ENCODE results near the gene SIAE.

DNA sequence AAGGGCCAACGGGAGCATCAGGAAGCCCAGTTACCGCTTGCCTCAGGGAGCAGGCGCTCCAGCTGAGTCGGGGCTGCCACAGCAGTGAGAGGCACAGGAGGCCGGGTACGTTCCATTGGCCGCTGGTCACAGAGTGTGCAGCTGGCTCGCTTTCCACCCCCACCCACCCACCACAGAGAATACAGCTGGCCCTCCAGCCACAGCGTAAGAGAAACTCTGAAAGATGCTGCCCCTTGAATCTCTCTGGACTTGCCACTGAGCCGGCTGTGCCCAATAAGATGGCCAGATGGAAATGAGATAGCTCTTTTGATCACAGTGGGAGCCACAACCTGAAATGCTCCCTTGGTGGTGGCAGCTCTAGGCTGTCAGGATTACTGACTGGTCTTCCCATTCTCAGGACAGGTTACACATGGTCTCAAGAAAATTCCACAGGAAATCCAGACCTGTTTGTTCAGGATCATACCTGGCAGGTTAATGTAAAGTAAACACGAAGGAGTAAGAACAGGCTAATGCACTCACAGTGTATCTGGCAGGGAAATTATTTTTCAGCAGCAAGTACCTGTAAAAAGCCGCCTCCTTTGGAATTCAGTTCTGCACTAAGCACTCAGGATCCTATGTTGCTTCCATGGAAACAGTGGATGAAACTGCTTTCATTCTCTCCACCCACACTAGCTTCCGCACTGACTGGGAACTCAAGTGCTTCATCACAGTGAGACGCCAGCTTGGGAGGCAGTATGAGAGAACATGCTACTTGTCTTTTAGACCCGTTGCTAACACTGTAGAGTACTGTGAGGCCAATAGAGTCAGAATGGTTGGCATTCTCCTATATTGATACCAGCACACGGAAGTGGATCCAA is 16.5 kb downstream of the SIAE start:
- TF ChIP-seq, protein P1, sequence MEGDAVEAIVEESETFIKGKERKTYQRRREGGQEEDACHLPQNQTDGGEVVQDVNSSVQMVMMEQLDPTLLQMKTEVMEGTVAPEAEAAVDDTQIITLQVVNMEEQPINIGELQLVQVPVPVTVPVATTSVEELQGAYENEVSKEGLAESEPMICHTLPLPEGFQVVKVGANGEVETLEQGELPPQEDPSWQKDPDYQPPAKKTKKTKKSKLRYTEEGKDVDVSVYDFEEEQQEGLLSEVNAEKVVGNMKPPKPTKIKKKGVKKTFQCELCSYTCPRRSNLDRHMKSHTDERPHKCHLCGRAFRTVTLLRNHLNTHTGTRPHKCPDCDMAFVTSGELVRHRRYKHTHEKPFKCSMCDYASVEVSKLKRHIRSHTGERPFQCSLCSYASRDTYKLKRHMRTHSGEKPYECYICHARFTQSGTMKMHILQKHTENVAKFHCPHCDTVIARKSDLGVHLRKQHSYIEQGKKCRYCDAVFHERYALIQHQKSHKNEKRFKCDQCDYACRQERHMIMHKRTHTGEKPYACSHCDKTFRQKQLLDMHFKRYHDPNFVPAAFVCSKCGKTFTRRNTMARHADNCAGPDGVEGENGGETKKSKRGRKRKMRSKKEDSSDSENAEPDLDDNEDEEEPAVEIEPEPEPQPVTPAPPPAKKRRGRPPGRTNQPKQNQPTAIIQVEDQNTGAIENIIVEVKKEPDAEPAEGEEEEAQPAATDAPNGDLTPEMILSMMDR (conservative IDR thresholded peaks at IDR 0.05; ENCODE audit: low read depth, low read length), result no peak
- TF ChIP-seq EZH2 (IDR thresholded peaks at IDR 0.05; ENCODE audit: borderline replicate concordance, low read depth, low read length, poor library complexity, severe bottlenecking), result no peak

All from A673 (cell line).